HepG2 (cell line): ENCODE data around the gene SIRT7. TPM values are rescaled to one million over a fixed set of nuclear protein-coding genes. Genes with fewer than 3 reads are reported as not detected.
A peak's percentile ranks its signal among the peaks of the same experiment; 100 is the strongest.

ENCODE experiments used
- AKAP8 ChIP-seq: sonication (generic); formaldehyde crosslinking; IDR thresholded peaks from 2 replicates; pipeline ENCODE4 v1.5.1; 2020; ENCODE audit warnings: mild to moderate bottlenecking, missing genetic modification reagents
- CENPX ChIP-seq: sonication (generic); formaldehyde crosslinking; IDR thresholded peaks from 2 replicates; pipeline ENCODE4 v1.9.0; 2021; ENCODE audit warnings: mild to moderate bottlenecking, missing genetic modification reagents, moderate library complexity
- FOXM1 ChIP-seq: sonication (generic); formaldehyde crosslinking; IDR thresholded peaks from 2 replicates; pipeline ENCODE4 v1.5.0; 2020; ENCODE audit warnings: missing genetic modification reagents
- KLF16 ChIP-seq, 2 experiments: sonication (generic) in 1 of 2; formaldehyde crosslinking in 1 of 2; IDR thresholded peaks; 2 replicates each; pipeline versions ENCODE4 v1.6.1 to v1.8.0; 2016 to 2023; ENCODE audit warnings: missing genetic modification reagents in 2 of 2, missing compliant biosample characterization in 1 of 2
- MTF2 ChIP-seq: sonication (generic); formaldehyde crosslinking; IDR thresholded peaks from 2 replicates; pipeline ENCODE4 v1.5.0; 2020; ENCODE audit warnings: missing genetic modification reagents, borderline replicate concordance
- NR1H2 ChIP-seq: sonication (generic); formaldehyde crosslinking; IDR thresholded peaks from 2 replicates; pipeline ENCODE4 v1.8.1; 2022; ENCODE audit warnings: low read depth, missing genetic modification reagents, borderline replicate concordance
- SALL1 ChIP-seq: sonication (generic); formaldehyde crosslinking; IDR thresholded peaks from 2 replicates; pipeline ENCODE4 v1.8.0; 2022; ENCODE audit warnings: mild to moderate bottlenecking, missing genetic modification reagents
- SMARCE1 ChIP-seq: fragments of 450-650 bp; IDR thresholded peaks from 2 replicates; pipeline ENCODE4 v1.6.1; 2017; ENCODE audit warnings: borderline replicate concordance
- SRF ChIP-seq: IDR thresholded peaks from 2 replicates; pipeline ENCODE4 v1.6.1; 2011; ENCODE audit warnings: mild to moderate bottlenecking, low read depth, low read length, moderate library complexity
- TMF1 ChIP-seq: sonication (generic); formaldehyde crosslinking; IDR thresholded peaks from 2 replicates; pipeline ENCODE4 v1.8.1; 2022; ENCODE audit warnings: low read depth, missing genetic modification reagents
- ZBTB43 ChIP-seq: sonication (generic); formaldehyde crosslinking; conservative IDR thresholded peaks from 2 replicates; pipeline ENCODE4 v1.4.0; 2020; ENCODE audit warnings: missing genetic modification reagents
- ZFAT ChIP-seq: sonication (generic); formaldehyde crosslinking; conservative IDR thresholded peaks from 2 replicates; pipeline ENCODE4 v1.8.1; 2023; ENCODE audit warnings: missing genetic modification reagents, inconsistent platforms
- ZNF260 ChIP-seq: sonication (generic); formaldehyde crosslinking; IDR thresholded peaks from 2 replicates; pipeline ENCODE4 v1.4.0; 2020; ENCODE audit warnings: missing genetic modification reagents, low read depth, mild to moderate bottlenecking, borderline replicate concordance
- ZNF562 ChIP-seq: sonication (generic); formaldehyde crosslinking; IDR thresholded peaks from 2 replicates; pipeline ENCODE4 v1.8.0; 2022; ENCODE audit warnings: missing genetic modification reagents, borderline replicate concordance
- ZNF589 ChIP-seq: sonication (generic); formaldehyde crosslinking; conservative IDR thresholded peaks from 2 replicates; pipeline ENCODE4 v1.8.0; 2022; ENCODE audit warnings: mild to moderate bottlenecking, moderate library complexity, missing genetic modification reagents
- polyA plus RNA-seq, 8 experiments: library from polyadenylated mRNA; depleted of rRNA in 3 of 8; stranded (reverse) in 7 of 8; unstranded in 1 of 8; fragments of >200 nt; fragmentation: Illumina TruSeq in 4 of 8; extraction: Trizol in 4 of 8; gene quantifications; 2 replicates each; pipeline versions ENCODE4 v1.2.1 to v1.2.3, GENCODE V29; 2011 to 2016; ENCODE audit warnings: low read depth in 4 of 8, missing spikeins in 1 of 8, mixed read lengths in 1 of 8; ENCODE audit not compliant: insufficient read depth in 1 of 8
- total RNA-seq, 5 experiments: library from RNA; depleted of rRNA; stranded (reverse); fragments of >200 nt; fragmentation: Illumina TruSeq; extraction: Trizol; gene quantifications; 2 replicates each; pipeline ENCODE4 v1.2.3, GENCODE V29; 2016; ENCODE audit warnings: low read depth in 1 of 5
- TF ChIP-seq, protein P1 (sequence below): sonication (generic); formaldehyde crosslinking; IDR thresholded peaks from 2 replicates; pipeline ENCODE4 v1.9.0; 2021; ENCODE audit warnings: missing genetic modification reagents, borderline replicate concordance
- TF ChIP-seq, protein P2 (sequence below): sonication (generic); formaldehyde crosslinking; IDR thresholded peaks from 2 replicates; pipeline ENCODE4 v1.4.0; 2020; ENCODE audit warnings: mild to moderate bottlenecking, missing genetic modification reagents
- TF ChIP-seq, protein P3 (sequence below): sonication (generic); formaldehyde crosslinking; IDR thresholded peaks from 2 replicates; pipeline ENCODE4 v1.8.0; 2023; ENCODE audit warnings: mild to moderate bottlenecking, missing genetic modification reagents
- TF ChIP-seq, protein P4 (sequence below): sonication (generic); formaldehyde crosslinking; IDR thresholded peaks from 2 replicates; pipeline ENCODE4 v1.4.0; 2020; ENCODE audit warnings: missing genetic modification reagents

The SIRT7 gene
- total and polyA plus RNA-seq, 2 of the 13 experiments (the other 11 are each of a cell fraction or from before 2014, with no cell fraction given): 8.3 to 24.8 TPM

DNA sequence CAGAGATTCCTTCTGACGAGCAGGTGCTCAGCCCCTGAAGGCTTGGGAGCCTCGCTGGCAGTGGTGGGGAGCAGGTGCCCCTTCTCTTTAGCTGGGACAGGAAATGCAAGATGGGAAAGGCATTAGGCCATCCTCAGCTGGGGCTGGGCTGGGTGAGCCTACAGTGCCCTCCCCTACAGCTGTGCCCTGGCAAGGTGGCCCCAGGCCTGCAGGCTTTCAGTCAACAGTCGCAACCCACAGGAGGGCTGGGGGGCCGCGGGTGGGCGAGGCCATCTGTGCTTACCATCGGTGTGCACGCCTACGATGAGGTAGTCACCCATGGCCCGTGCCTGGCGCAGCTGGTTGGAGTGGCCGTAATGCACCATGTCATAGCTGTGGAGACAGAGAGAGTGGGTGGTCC, 8.7 kb downstream of the SIRT7 start (continued):
- TF ChIP-seq MTF2 (CRISPR knock-in tag): no peak
- no peak for TF ChIP-seq ZBTB43 (CRISPR knock-in tag)
- no peak for TF ChIP-seq ZNF562 (CRISPR knock-in tag)
- TF ChIP-seq FOXM1 (CRISPR knock-in tag): no peak
- TF ChIP-seq KLF16 (CRISPR knock-in tag; IDR thresholded peaks at IDR 0.05): 0 out of 4 replicates have a peak, but pooled peaks of 1 of the 2 experiments have one; percentile 80
- no peak for TF ChIP-seq NR1H2
- TF ChIP-seq, protein P1, sequence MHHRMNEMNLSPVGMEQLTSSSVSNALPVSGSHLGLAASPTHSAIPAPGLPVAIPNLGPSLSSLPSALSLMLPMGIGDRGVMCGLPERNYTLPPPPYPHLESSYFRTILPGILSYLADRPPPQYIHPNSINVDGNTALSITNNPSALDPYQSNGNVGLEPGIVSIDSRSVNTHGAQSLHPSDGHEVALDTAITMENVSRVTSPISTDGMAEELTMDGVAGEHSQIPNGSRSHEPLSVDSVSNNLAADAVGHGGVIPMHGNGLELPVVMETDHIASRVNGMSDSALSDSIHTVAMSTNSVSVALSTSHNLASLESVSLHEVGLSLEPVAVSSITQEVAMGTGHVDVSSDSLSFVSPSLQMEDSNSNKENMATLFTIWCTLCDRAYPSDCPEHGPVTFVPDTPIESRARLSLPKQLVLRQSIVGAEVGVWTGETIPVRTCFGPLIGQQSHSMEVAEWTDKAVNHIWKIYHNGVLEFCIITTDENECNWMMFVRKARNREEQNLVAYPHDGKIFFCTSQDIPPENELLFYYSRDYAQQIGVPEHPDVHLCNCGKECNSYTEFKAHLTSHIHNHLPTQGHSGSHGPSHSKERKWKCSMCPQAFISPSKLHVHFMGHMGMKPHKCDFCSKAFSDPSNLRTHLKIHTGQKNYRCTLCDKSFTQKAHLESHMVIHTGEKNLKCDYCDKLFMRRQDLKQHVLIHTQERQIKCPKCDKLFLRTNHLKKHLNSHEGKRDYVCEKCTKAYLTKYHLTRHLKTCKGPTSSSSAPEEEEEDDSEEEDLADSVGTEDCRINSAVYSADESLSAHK (CRISPR knock-in tag): no peak
- peak; percentile 23; the same call in 1 of the 2 replicates for TF ChIP-seq SALL1
- 0 out of 2 replicates have a peak, but pooled peaks have one; percentile 47 for TF ChIP-seq TMF1 (CRISPR knock-in tag)
- TF ChIP-seq SRF: no peak
- TF ChIP-seq AKAP8: 0 out of 2 replicates have a peak, but pooled peaks have one; percentile 30
- TF ChIP-seq ZFAT (CRISPR knock-in tag): no peak
- no peak for TF ChIP-seq CENPX
- TF ChIP-seq ZNF260: no peak
- TF ChIP-seq, protein P2, sequence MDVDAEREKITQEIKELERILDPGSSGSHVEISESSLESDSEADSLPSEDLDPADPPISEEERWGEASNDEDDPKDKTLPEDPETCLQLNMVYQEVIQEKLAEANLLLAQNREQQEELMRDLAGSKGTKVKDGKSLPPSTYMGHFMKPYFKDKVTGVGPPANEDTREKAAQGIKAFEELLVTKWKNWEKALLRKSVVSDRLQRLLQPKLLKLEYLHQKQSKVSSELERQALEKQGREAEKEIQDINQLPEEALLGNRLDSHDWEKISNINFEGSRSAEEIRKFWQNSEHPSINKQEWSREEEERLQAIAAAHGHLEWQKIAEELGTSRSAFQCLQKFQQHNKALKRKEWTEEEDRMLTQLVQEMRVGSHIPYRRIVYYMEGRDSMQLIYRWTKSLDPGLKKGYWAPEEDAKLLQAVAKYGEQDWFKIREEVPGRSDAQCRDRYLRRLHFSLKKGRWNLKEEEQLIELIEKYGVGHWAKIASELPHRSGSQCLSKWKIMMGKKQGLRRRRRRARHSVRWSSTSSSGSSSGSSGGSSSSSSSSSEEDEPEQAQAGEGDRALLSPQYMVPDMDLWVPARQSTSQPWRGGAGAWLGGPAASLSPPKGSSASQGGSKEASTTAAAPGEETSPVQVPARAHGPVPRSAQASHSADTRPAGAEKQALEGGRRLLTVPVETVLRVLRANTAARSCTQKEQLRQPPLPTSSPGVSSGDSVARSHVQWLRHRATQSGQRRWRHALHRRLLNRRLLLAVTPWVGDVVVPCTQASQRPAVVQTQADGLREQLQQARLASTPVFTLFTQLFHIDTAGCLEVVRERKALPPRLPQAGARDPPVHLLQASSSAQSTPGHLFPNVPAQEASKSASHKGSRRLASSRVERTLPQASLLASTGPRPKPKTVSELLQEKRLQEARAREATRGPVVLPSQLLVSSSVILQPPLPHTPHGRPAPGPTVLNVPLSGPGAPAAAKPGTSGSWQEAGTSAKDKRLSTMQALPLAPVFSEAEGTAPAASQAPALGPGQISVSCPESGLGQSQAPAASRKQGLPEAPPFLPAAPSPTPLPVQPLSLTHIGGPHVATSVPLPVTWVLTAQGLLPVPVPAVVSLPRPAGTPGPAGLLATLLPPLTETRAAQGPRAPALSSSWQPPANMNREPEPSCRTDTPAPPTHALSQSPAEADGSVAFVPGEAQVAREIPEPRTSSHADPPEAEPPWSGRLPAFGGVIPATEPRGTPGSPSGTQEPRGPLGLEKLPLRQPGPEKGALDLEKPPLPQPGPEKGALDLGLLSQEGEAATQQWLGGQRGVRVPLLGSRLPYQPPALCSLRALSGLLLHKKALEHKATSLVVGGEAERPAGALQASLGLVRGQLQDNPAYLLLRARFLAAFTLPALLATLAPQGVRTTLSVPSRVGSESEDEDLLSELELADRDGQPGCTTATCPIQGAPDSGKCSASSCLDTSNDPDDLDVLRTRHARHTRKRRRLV: no peak
- no peak for TF ChIP-seq ZNF589
- TF ChIP-seq SMARCE1: no peak
- TF ChIP-seq, protein P3, sequence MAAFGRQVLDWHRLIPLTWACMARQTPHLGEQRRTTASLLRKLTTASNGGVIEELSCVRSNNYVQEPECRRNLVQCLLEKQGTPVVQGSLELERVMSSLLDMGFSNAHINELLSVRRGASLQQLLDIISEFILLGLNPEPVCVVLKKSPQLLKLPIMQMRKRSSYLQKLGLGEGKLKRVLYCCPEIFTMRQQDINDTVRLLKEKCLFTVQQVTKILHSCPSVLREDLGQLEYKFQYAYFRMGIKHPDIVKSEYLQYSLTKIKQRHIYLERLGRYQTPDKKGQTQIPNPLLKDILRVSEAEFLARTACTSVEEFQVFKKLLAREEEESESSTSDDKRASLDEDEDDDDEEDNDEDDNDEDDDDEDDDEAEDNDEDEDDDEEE (CRISPR knock-in tag): no peak
- TF ChIP-seq, protein P4, sequence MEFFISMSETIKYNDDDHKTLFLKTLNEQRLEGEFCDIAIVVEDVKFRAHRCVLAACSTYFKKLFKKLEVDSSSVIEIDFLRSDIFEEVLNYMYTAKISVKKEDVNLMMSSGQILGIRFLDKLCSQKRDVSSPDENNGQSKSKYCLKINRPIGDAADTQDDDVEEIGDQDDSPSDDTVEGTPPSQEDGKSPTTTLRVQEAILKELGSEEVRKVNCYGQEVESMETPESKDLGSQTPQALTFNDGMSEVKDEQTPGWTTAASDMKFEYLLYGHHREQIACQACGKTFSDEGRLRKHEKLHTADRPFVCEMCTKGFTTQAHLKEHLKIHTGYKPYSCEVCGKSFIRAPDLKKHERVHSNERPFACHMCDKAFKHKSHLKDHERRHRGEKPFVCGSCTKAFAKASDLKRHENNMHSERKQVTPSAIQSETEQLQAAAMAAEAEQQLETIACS (CRISPR knock-in tag): 0 out of 2 replicates have a peak, but pooled peaks have one; percentile 9
